Neural progenitor cell (in vitro differentiated cells): ENCODE results near the gene SESN2.

Experiments used
- EZH2phosphoT487 ChIP-seq: fragments of 200-600 bp; sonication (generic); IDR thresholded peaks from 2 replicates; pipeline ENCODE4 v1.6.1; 2017; ENCODE audit warnings: antibody characterized with exemption
- TF ChIP-seq, protein P1 (sequence below): fragments of 200-600 bp; sonication (generic); IDR thresholded peaks from 2 replicates; pipeline ENCODE4 v1.5.1; 2017; ENCODE audit warnings: antibody characterized with exemption, mild to moderate bottlenecking

DNA sequence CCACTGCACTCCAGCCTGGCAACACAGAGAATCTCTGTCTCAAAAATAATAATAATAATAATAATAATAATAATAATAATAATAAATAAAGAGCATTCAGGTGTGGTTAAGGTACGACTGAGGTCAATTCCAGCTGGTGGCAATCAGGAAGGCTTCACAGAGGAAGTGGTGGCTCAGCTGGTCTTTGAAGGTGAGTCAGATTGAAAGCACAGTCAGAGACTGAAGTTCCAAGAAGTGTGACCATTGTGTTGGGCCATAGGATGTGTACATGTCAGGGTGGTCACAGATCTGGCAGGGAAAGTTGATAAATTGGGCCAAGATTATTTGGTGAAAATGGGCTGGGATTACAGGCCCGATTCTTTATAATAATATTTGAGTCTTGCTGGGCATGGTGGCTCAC, 38.5 kb downstream of the SESN2 start:
- TF ChIP-seq, protein P1, sequence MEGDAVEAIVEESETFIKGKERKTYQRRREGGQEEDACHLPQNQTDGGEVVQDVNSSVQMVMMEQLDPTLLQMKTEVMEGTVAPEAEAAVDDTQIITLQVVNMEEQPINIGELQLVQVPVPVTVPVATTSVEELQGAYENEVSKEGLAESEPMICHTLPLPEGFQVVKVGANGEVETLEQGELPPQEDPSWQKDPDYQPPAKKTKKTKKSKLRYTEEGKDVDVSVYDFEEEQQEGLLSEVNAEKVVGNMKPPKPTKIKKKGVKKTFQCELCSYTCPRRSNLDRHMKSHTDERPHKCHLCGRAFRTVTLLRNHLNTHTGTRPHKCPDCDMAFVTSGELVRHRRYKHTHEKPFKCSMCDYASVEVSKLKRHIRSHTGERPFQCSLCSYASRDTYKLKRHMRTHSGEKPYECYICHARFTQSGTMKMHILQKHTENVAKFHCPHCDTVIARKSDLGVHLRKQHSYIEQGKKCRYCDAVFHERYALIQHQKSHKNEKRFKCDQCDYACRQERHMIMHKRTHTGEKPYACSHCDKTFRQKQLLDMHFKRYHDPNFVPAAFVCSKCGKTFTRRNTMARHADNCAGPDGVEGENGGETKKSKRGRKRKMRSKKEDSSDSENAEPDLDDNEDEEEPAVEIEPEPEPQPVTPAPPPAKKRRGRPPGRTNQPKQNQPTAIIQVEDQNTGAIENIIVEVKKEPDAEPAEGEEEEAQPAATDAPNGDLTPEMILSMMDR = no peak
- no peak for TF ChIP-seq EZH2phosphoT487
